ENCODE measurements around the gene APOBEC3B. TPM values are rescaled to one million over a fixed set of nuclear protein-coding genes. Genes with fewer than 3 reads are reported as not detected.
"Not testable (repeated sequence)": the region's sequence is repeated elsewhere in the genome, so short reads cannot be mapped to it uniquely, and the experiment has no call there.

The APOBEC3B gene
- polyA plus RNA-seq, 1 donor = 1.4 TPM

GRCh38 chr22:39031434-39032295, 49.5 kb downstream of the APOBEC3B start:
- not testable (repeated sequence) for DNase-seq (ENCODE audit: low read depth)

- not testable (repeated sequence) for DNase-seq (ENCODE audit: low read depth)
Observed at GRCh38 chr22:39037071-39037470, 54.9 kb downstream of the APOBEC3B start.

GRCh38 chr22:39039306-39040126, 57.4 kb downstream of the APOBEC3B start:
- no peak for DNase-seq (ENCODE audit: low read depth)

- not testable (repeated sequence) for DNase-seq (ENCODE audit: low read depth)
Observed at GRCh38 chr22:39040155-39040537, 58.0 kb downstream of the APOBEC3B start.

- DNase-seq (ENCODE audit: low read depth) = not testable (repeated sequence)
Observed at GRCh38 chr22:39040538-39041296, 58.6 kb downstream of the APOBEC3B start, which contains the start of gene APOBEC3F. APOBEC3F (plus strand) TSS chr22:39040864; CDS start chr22:39040961, 97 bp downstream.

- no peak for DNase-seq (ENCODE audit: low read depth)
Observed at GRCh38 chr22:39041908-39042307, 59.8 kb downstream of the APOBEC3B start.

Other genes starting within 250 kb of the APOBEC3B start
- 50.6 TPM for gene SUN2, start 226.3 kb upstream of the APOBEC3B start, polyA plus RNA-seq (ENCODE audit: insufficient read length)
- gene DNAL4, start 188.2 kb upstream of the APOBEC3B start, polyA plus RNA-seq (ENCODE audit: insufficient read length) = 12.5 TPM
- 4.9 TPM for gene NPTXR, start 138.3 kb upstream of the APOBEC3B start, polyA plus RNA-seq (ENCODE audit: insufficient read length)
- 24.4 TPM for gene CBX6, start 110.1 kb upstream of the APOBEC3B start, polyA plus RNA-seq (ENCODE audit: insufficient read length)
- gene APOBEC3A, start 24.7 kb upstream of the APOBEC3B start, polyA plus RNA-seq (ENCODE audit: insufficient read length) = not detected
- 3.4 TPM for gene APOBEC3C, start 31.9 kb downstream of the APOBEC3B start, polyA plus RNA-seq (ENCODE audit: insufficient read length)
- 0.57 TPM for gene APOBEC3D, start 38.8 kb downstream of the APOBEC3B start, polyA plus RNA-seq (ENCODE audit: insufficient read length)
- 2.8 TPM for gene APOBEC3F, start 58.5 kb downstream of the APOBEC3B start, polyA plus RNA-seq (ENCODE audit: insufficient read length)
- 3.2 TPM for gene APOBEC3G, start 94.9 kb downstream of the APOBEC3B start, polyA plus RNA-seq (ENCODE audit: insufficient read length)
- gene APOBEC3H, start 114.9 kb downstream of the APOBEC3B start, polyA plus RNA-seq (ENCODE audit: insufficient read length) = not detected
- gene CBX7, start 170.3 kb downstream of the APOBEC3B start, polyA plus RNA-seq (ENCODE audit: insufficient read length) = 3.7 TPM